Gastrocnemius medialis (tissue), 4 donors: ENCODE results near the gene COA1.

Source experiments
- POLR2A ChIP-seq, 2 donors: fragments of 450-650 bp; IDR thresholded peaks; one replicate each; pipeline ENCODE4 v1.6.1; 2017; ENCODE audit warnings: antibody characterized with exemption in 2 of 2, mild to moderate bottlenecking in 2 of 2, moderate library complexity in 2 of 2
- TF ChIP-seq, protein P1 (sequence below), 5 experiments: fragments of 450-650 bp in 3 of 5; fragments of 200-600 bp in 2 of 5; sonication (generic) in 2 of 5; IDR thresholded peaks in 4 of 5; conservative IDR thresholded peaks in 1 of 5; 1 replicate in 4 of 5; 2 replicates in 1 of 5; pipeline ENCODE4 v1.5.1; 2016 to 2019; ENCODE audit warnings: antibody characterized with exemption in 5 of 5, mild to moderate bottlenecking in 3 of 5, moderate library complexity in 3 of 5

DNA sequence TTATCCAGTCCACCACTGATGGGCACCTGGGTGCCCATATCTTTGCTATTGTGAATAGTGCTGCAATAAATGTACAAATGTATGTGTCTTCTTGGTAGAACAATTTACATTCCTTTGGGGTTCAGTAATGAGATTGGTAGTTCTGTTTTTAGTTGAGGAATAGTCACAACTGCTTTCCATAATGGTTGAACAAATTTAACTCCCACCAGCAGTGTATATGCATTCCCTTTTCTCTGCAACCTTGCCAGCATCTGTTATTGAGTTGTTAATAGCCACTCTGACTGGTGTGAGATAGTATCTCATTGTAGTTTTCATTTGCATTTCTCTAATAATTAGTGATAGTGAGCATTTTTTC is 27.8 kb downstream of the COA1 start:
- TF ChIP-seq, protein P1, sequence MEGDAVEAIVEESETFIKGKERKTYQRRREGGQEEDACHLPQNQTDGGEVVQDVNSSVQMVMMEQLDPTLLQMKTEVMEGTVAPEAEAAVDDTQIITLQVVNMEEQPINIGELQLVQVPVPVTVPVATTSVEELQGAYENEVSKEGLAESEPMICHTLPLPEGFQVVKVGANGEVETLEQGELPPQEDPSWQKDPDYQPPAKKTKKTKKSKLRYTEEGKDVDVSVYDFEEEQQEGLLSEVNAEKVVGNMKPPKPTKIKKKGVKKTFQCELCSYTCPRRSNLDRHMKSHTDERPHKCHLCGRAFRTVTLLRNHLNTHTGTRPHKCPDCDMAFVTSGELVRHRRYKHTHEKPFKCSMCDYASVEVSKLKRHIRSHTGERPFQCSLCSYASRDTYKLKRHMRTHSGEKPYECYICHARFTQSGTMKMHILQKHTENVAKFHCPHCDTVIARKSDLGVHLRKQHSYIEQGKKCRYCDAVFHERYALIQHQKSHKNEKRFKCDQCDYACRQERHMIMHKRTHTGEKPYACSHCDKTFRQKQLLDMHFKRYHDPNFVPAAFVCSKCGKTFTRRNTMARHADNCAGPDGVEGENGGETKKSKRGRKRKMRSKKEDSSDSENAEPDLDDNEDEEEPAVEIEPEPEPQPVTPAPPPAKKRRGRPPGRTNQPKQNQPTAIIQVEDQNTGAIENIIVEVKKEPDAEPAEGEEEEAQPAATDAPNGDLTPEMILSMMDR (IDR thresholded peaks at IDR 0.05 in 4 of 5, conservative IDR thresholded peaks at IDR 0.05 in 1 of 5), result no peak
- TF ChIP-seq POLR2A (IDR thresholded peaks at IDR 0.05), result no peak
